B cell (primary cell): ENCODE data around the gene TUBA1A. TPM values are rescaled to one million over a fixed set of nuclear protein-coding genes. Genes with fewer than 3 reads are reported as not detected.

Experiments
- ATAC-seq: fragments of 200-7000 bp; cut with Tn5 transposase; one replicate; pipeline ENCODE4 v1.10.0; 2021; ENCODE audit warnings: low read depth, mild to moderate bottlenecking, moderate number of reproducible peaks, moderate library complexity
- CTCF ChIA-PET: fragments of 350-600 bp; sonication (Branson Sonifier 250); formaldehyde crosslinking; loops from one replicate; lab custom pipeline; 2021; ENCODE audit warnings: antibody characterized with exemption, inconsistent platforms; lab: Charles Lee
- POLR2A ChIA-PET: fragments of 350-600 bp; sonication (Branson Sonifier 250); formaldehyde crosslinking; loops from one replicate; lab custom pipeline; 2021; ENCODE audit warnings: antibody characterized with exemption; lab: Charles Lee
- DNase-seq: peaks from one replicate; pipeline ENCODE4 v3.0.0; 2013
- H2AFZ ChIP-seq: 2 replicates; pipeline ENCODE4 v1.6.1; 2012; ENCODE audit warnings: mild to moderate bottlenecking, low read depth, low read length; ENCODE audit not compliant: insufficient read depth, poor library complexity, severe bottlenecking
- H3K27ac ChIP-seq, 2 donors: 1 replicate in 1 of 2; 2 replicates in 1 of 2; pipeline ENCODE4 v1.5.1; 2012 to 2013; ENCODE audit warnings: low read length in 2 of 2, mild to moderate bottlenecking in 2 of 2, moderate library complexity in 1 of 2
- H3K27me3 ChIP-seq, 4 experiments: fragments of 200-600 bp in 1 of 4; sonication (generic) in 1 of 4; replicated peaks in 1 of 4; 1 replicate in 2 of 4; 2 replicates in 2 of 4; pipeline versions ENCODE4 v1.6.1 to v1.7.0; 2013 to 2016; ENCODE audit warnings: low read length in 3 of 4, mild to moderate bottlenecking in 2 of 4, mixed read lengths in 1 of 4, moderate library complexity in 1 of 4; ENCODE audit not compliant: insufficient read depth in 4 of 4, control insufficient read depth in 3 of 4; ENCODE audit errors: control extremely low read depth in 1 of 4
- H3K36me3 ChIP-seq, 2 experiments: replicated peaks in 1 of 2; 1 replicate in 1 of 2; 2 replicates in 1 of 2; pipeline versions ENCODE4 v1.6.1 to v1.7.1; 2013; ENCODE audit warnings: low read length in 1 of 2; ENCODE audit not compliant: insufficient read depth in 2 of 2, control insufficient read depth in 1 of 2; ENCODE audit errors: control extremely low read depth in 1 of 2, extremely low read depth in 1 of 2
- H3K4me1 ChIP-seq, 2 donors: fragments of 200-600 bp in 1 of 2; sonication (generic) in 1 of 2; 1 replicate in 1 of 2; 2 replicates in 1 of 2; pipeline versions ENCODE4 v1.5.1 to v1.6.1; 2013 to 2017; ENCODE audit warnings: low read length in 2 of 2; ENCODE audit not compliant: control insufficient read depth in 2 of 2, insufficient read depth in 2 of 2
- H3K4me2 ChIP-seq: replicated peaks from 2 replicates; pipeline ENCODE3; 2012; ENCODE audit warnings: mild to moderate bottlenecking, low read depth, low read length; ENCODE audit not compliant: poor library complexity, severe bottlenecking
- H3K4me3 ChIP-seq, 5 experiments: fragments of 200-600 bp in 1 of 5; sonication (generic) in 1 of 5; 1 replicate in 3 of 5; 2 replicates in 2 of 5; pipeline versions ENCODE4 v1.5.1 to v1.7.0; 2011 to 2016; ENCODE audit warnings: low read length in 4 of 5, mild to moderate bottlenecking in 4 of 5, low read depth in 2 of 5, control low read depth in 1 of 5, moderate library complexity in 1 of 5; ENCODE audit not compliant: insufficient read depth in 1 of 5; ENCODE audit errors: control extremely low read depth in 1 of 5, extremely low read depth in 1 of 5
- H3K79me2 ChIP-seq: fragments of 200-600 bp; sonication (generic); one replicate; pipeline ENCODE4 v1.6.0; 2016; ENCODE audit warnings: low read length; ENCODE audit not compliant: control insufficient read depth, insufficient read depth
- H3K9ac ChIP-seq: fragments of 200-600 bp; sonication (generic); 2 replicates; pipeline ENCODE4 v1.6.1; 2017; ENCODE audit warnings: mild to moderate bottlenecking, low read length, moderate library complexity
- H3K9me3 ChIP-seq, 3 donors: one replicate each; pipeline versions ENCODE4 v1.6.1 to v1.7.1; 2013; ENCODE audit warnings: low read length in 2 of 3; ENCODE audit not compliant: control insufficient read depth in 2 of 3, insufficient read depth in 1 of 3; ENCODE audit errors: control extremely low read depth in 1 of 3
- H4K20me1 ChIP-seq: 2 replicates; pipeline ENCODE4 v1.6.0; 2012; ENCODE audit warnings: mild to moderate bottlenecking, low read length; ENCODE audit not compliant: insufficient read depth, control insufficient read depth, poor library complexity, severe bottlenecking
- H3K27ac Mint-ChIP-seq: one replicate; pipeline ENCODE4 v1.8.0; 2021; ENCODE audit warnings: mixed read lengths
- H3K27me3 Mint-ChIP-seq: one replicate; pipeline ENCODE4 v1.8.0; 2021; ENCODE audit warnings: mixed read lengths
- H3K4me1 Mint-ChIP-seq: one replicate; pipeline ENCODE4 v1.8.0; 2021; ENCODE audit warnings: mixed read lengths
- H3K4me3 Mint-ChIP-seq: one replicate; pipeline ENCODE4 v1.8.0; 2021; ENCODE audit warnings: mixed read lengths
- H3K9me3 Mint-ChIP-seq: one replicate; pipeline ENCODE4 v1.8.0; 2022; ENCODE audit warnings: mixed read lengths; ENCODE audit not compliant: insufficient read depth
- CTCF ChIP-seq: fragments of 200-600 bp; IDR thresholded peaks from one replicate; pipeline ENCODE4 v1.8.0; 2022; ENCODE audit warnings: antibody characterized with exemption, mild to moderate bottlenecking
- EZH2 ChIP-seq: IDR thresholded peaks from 2 replicates; pipeline ENCODE4 v1.6.1; 2012; ENCODE audit warnings: borderline replicate concordance, low read depth, mild to moderate bottlenecking, moderate library complexity, low read length; ENCODE audit not compliant: insufficient read depth, poor library complexity, severe bottlenecking
- WGBS: methylation state at CpG from one replicate; pipeline ENCODE4 v1.1.5; 2013; ENCODE audit warnings: missing lambda C conversion rate; ENCODE audit not compliant: insufficient coverage; 5-methylcytosine and 5-hydroxymethylcytosine counted together
- intact Hi-C: fragments of 100-400 bp; cut with micrococcal nuclease; formaldehyde crosslinking; loops from one replicate; pipeline ENCODE4 v1.10.0; 2022
- polyA plus RNA-seq: library from polyadenylated mRNA; depleted of rRNA; stranded (reverse); fragments of >200 nt; gene quantifications from 2 replicates; pipeline ENCODE4 v1.2.3, GENCODE V29; 2012
- total RNA-seq, 2 donors: library from RNA; stranded (reverse); fragments of 120-200 nt in 1 of 2; gene quantifications; 1 replicate in 1 of 2; 2 replicates in 1 of 2; pipeline versions ENCODE4 v1.2.3 to v1.2.4, GENCODE V29; 2013 to 2022

TUBA1A gene
- total and polyA plus RNA-seq, 2 donors (not counting 1 experiment from before 2014, with no cell fraction given): 137 to 880 TPM

- Histone ChIP-seq H3K9me3 (no peaks in the 10 kb centered on the region), H2AFZ (no peak overlapping the region), H3K79me2 (no peaks in the 10 kb centered on the region), H3K27ac (peak overlapping the region in 1 of 2 donors; percentile 44), H4K20me1 (no peaks in the 10 kb centered on the region), H3K9ac (no peak overlapping the region), H3K36me3 (no peaks in the 10 kb centered on the region), H3K4me3 (no peak overlapping the region), H3K4me2 (peak overlapping the region; percentile 28), H3K27me3 (no peaks in the 10 kb centered on the region), H3K4me1 (peaks cover 10 to 12% of the 10 kb centered on the region in 2 donors)
- Mint-ChIP-seq H3K9me3 (no peaks in the 10 kb centered on the region), H3K27me3 (peaks cover 7% of the 10 kb centered on the region), H3K27ac (peak overlapping the region; percentile 23), H3K4me3 (peak overlapping the region; percentile 15), H3K4me1 (peaks cover 13% of the 10 kb centered on the region)
- peak; percentile 93 for ATAC-seq
- CTCF ChIA-PET: interaction anchor here (0.6 to 2.9 kb wide), 4 partner anchors 12 to 448 kb away, joined by 3 to 9 read pairs (median 4); partner anchors contain the start of gene TUBA1A
- WGBS: no CpG with 5 or more reads among the region's 4 CpGs
- POLR2A ChIA-PET: interaction anchor here (0.6 kb wide), 1 partner anchor 10 kb away, joined by 3 read pairs; no protein-coding TSS in a partner anchor
- TF ChIP-seq EZH2: no peak
- no peak for TF ChIP-seq CTCF
- peak; percentile 85 for DNase-seq
- intact Hi-C loops: loop anchor here (1.0 to 2.0 kb wide), 2 partner anchors 12 to 34 kb away; partner anchors contain the start of gene TUBA1A
Observed at GRCh38 chr12:49200919-49201594, 12.2 kb upstream of the TUBA1A start.
